MM.1S (cell line): Measurements from ENCODE around the gene CDC123.

Experiments used
- DNase-seq: peaks from one replicate; pipeline ENCODE4 v3.0.0-alpha.2; 2015
- H2AFZ ChIP-seq: fragments of 300-600 bp; sonication (generic); 2 replicates; pipeline ENCODE4 v1.6.0; 2016; ENCODE audit warnings: antibody characterized with exemption, low read length
- H3F3A ChIP-seq: fragments of 300-600 bp; sonication (generic); 2 replicates; pipeline ENCODE4 v1.6.1; 2016; ENCODE audit warnings: mild to moderate bottlenecking, antibody characterized with exemption, low read length, moderate library complexity, mixed read lengths; ENCODE audit not compliant: insufficient read depth
- H3K27ac ChIP-seq: fragments of 300-600 bp; sonication (generic); 2 replicates; pipeline ENCODE4 v1.5.1; 2016; ENCODE audit warnings: mild to moderate bottlenecking, low read length
- H3K27me3 ChIP-seq: fragments of 300-600 bp; sonication (generic); replicated peaks from 2 replicates; pipeline ENCODE4 v1.6.0; 2016; ENCODE audit warnings: low read length; ENCODE audit not compliant: insufficient read depth
- H3K36me3 ChIP-seq: fragments of 300-600 bp; sonication (generic); replicated peaks from 2 replicates; pipeline ENCODE4 v1.6.1; 2016; ENCODE audit warnings: mild to moderate bottlenecking, low read length, mixed read lengths; ENCODE audit not compliant: insufficient read depth
- H3K4me1 ChIP-seq: fragments of 300-600 bp; sonication (generic); 2 replicates; pipeline ENCODE4 v1.6.1; 2016; ENCODE audit warnings: low read length, mixed read lengths
- H3K4me2 ChIP-seq: fragments of 300-600 bp; sonication (generic); 2 replicates; pipeline ENCODE4 v1.6.0; 2016; ENCODE audit warnings: low read depth, low read length
- H3K4me3 ChIP-seq: fragments of 300-600 bp; sonication (generic); 2 replicates; pipeline ENCODE4 v1.5.1; 2016; ENCODE audit warnings: low read length, mixed read lengths
- H3K79me2 ChIP-seq: fragments of 300-600 bp; sonication (generic); 2 replicates; pipeline ENCODE4 v1.6.1; 2016; ENCODE audit warnings: mixed run types, low read length, mixed read lengths
- H3K9ac ChIP-seq: fragments of 300-600 bp; sonication (generic); 2 replicates; pipeline ENCODE4 v1.6.1; 2016; ENCODE audit warnings: low read length, mixed read lengths
- H3K9me2 ChIP-seq: fragments of 300-600 bp; sonication (generic); replicated peaks from 2 replicates; pipeline ENCODE4 v1.6.1; 2016; ENCODE audit warnings: mild to moderate bottlenecking, low read length, mixed read lengths; ENCODE audit not compliant: insufficient read depth
- H3K9me3 ChIP-seq: fragments of 300-600 bp; sonication (generic); replicated peaks from 2 replicates; pipeline ENCODE4 v1.6.1; 2016; ENCODE audit warnings: mild to moderate bottlenecking, low read length, mixed read lengths; ENCODE audit not compliant: insufficient read depth
- H4K20me1 ChIP-seq: fragments of 300-600 bp; sonication (generic); 2 replicates; pipeline ENCODE4 v1.6.1; 2016; ENCODE audit warnings: mild to moderate bottlenecking, low read length, moderate library complexity, mixed read lengths; ENCODE audit not compliant: insufficient read depth
- CTCF ChIP-seq: fragments of 300-600 bp; sonication (generic); IDR thresholded peaks from 2 replicates; pipeline ENCODE4 v1.5.1; 2016; ENCODE audit warnings: antibody characterized with exemption, low read length, mixed read lengths
- EZH2 ChIP-seq: fragments of 300-600 bp; sonication (generic); optimal IDR thresholded peaks from 2 replicates; pipeline ENCODE3; 2017; ENCODE audit warnings: low read depth, mild to moderate bottlenecking, antibody characterized with exemption, low read length, mixed read lengths
- EZH2phosphoT487 ChIP-seq: fragments of 300-600 bp; sonication (generic); IDR thresholded peaks from 2 replicates; pipeline ENCODE4 v1.6.1; 2018; ENCODE audit warnings: antibody characterized with exemption, low read length

Gene CDC123

GRCh38 chr10:12214763-12215218 lies 18.8 kb downstream of the CDC123 start:
- Histone ChIP-seq H3K4me1 (0 out of 2 replicates have a peak, but pooled peaks cover 7% of the 10 kb centered on the region), H3K4me2 (peak overlapping the region; percentile 24; the same call in 1 of the 2 replicates), H3K79me2 (peaks cover 40% of the 10 kb centered on the region), H3K4me3 (no peak overlapping the region), H3K27me3 (no peaks in the 10 kb centered on the region), H3K9me3 (no peaks in the 10 kb centered on the region), H2AFZ (peak overlapping the region; percentile 36; the same call in 1 of the 2 replicates), H4K20me1 (0 out of 2 replicates have a peak, but pooled peaks cover 3% of the 10 kb centered on the region), H3K9ac (no peak overlapping the region), H3K27ac (no peak overlapping the region), H3K9me2 (no peaks in the 10 kb centered on the region), H3F3A (peaks cover 8% of the 10 kb centered on the region), H3K36me3 (peaks cover 9% of the 10 kb centered on the region)
- peak; percentile 56 for DNase-seq
- TF ChIP-seq EZH2phosphoT487: no peak
- peak; percentile 80 for TF ChIP-seq CTCF
- TF ChIP-seq EZH2: no peak

- H2AFZ ChIP-seq: no peak overlapping the region
- no peak overlapping the region for H3K4me3 ChIP-seq
- H3K4me1 ChIP-seq: 0 out of 2 replicates have a peak, but pooled peaks cover 7% of the 10 kb centered on the region
- H3F3A ChIP-seq: no peaks in the 10 kb centered on the region; the same call in none of the 2 replicates
- no peak overlapping the region for H3K27ac ChIP-seq
- H3K9me2 ChIP-seq: no peaks in the 10 kb centered on the region
- no peaks in the 10 kb centered on the region for H3K9me3 ChIP-seq
- no peaks in the 10 kb centered on the region for H4K20me1 ChIP-seq
- no peak overlapping the region for H3K4me2 ChIP-seq
- H3K9ac ChIP-seq: no peak overlapping the region
- peaks cover 5% of the 10 kb centered on the region; the same call in 1 of the 2 replicates for H3K36me3 ChIP-seq
- no peaks in the 10 kb centered on the region for H3K27me3 ChIP-seq
- no peak for TF ChIP-seq EZH2phosphoT487
- TF ChIP-seq EZH2: no peak
- no peak for TF ChIP-seq CTCF
- peaks cover 52% of the 10 kb centered on the region for H3K79me2 ChIP-seq
- no peak for DNase-seq
These were observed 23.0 kb downstream of the CDC123 start for GRCh38 chr10:12218991-12219390.

GRCh38 chr10:12221323-12222298 lies 25.6 kb downstream of the CDC123 start:
- no peaks in the 10 kb centered on the region for H3K9me2 ChIP-seq
- no peak for DNase-seq
- TF ChIP-seq EZH2 (no peak), CTCF (no peak), EZH2phosphoT487 (no peak)
- no peaks in the 10 kb centered on the region for H3F3A ChIP-seq
- H4K20me1 ChIP-seq: no peaks in the 10 kb centered on the region
- H3K9me3 ChIP-seq: no peaks in the 10 kb centered on the region
- no peak overlapping the region for H2AFZ ChIP-seq
- no peak overlapping the region for H3K4me2 ChIP-seq
- no peaks in the 10 kb centered on the region for H3K27me3 ChIP-seq
- H3K79me2 ChIP-seq: peaks cover 34% of the 10 kb centered on the region
- no peak overlapping the region for H3K4me3 ChIP-seq
- H3K27ac ChIP-seq: no peak overlapping the region
- no peaks in the 10 kb centered on the region for H3K4me1 ChIP-seq
- H3K9ac ChIP-seq: no peak overlapping the region
- H3K36me3 ChIP-seq: no peaks in the 10 kb centered on the region; the same call in 1 of the 2 replicates
